ENCODE measurements around the gene RNASEH2B. TPM values are rescaled to one million over a fixed set of nuclear protein-coding genes. Genes with fewer than 3 reads are reported as not detected.

Gene RNASEH2B
- total and polyA plus RNA-seq, 2 experiments from 2014 or later: 39.0 to 64.8 TPM

GRCh38 chr13:50995854-50996253, 86.3 kb downstream of the RNASEH2B start:
- Histone ChIP-seq H3K4me1 (ENCODE audit: insufficient read depth) (peaks cover 2% of the 10 kb centered on the region), H3K9me2 (ENCODE audit: insufficient read depth) (0 out of 2 replicates have a peak, but pooled peaks cover 7% of the 10 kb centered on the region), H3K27me3 (ENCODE audit: insufficient read depth) (no peaks in the 10 kb centered on the region), H3K4me2 (no peak overlapping the region), H3K4me3 (no peak overlapping the region), H3K27ac (ENCODE audit: low read depth) (peak overlapping the region; percentile 63; the same call in 1 of the 2 replicates), H2AFZ (0 out of 2 replicates have a peak overlapping the region, but pooled peaks have one; percentile 2), H3K79me2 (replicated peaks; ENCODE audit: insufficient read depth) (no peaks in the 10 kb centered on the region), H4K20me1 (replicated peaks; ENCODE audit: insufficient read depth) (no peaks in the 10 kb centered on the region), H3K36me3 (ENCODE audit: insufficient read depth) (no peaks in the 10 kb centered on the region), H3F3A (replicated peaks; ENCODE audit: low read depth) (no peaks in the 10 kb centered on the region)
- H3K27ac Mint-ChIP-seq: no peak overlapping the region
- peaks cover 6% of the 10 kb centered on the region for H3K27me3 Mint-ChIP-seq (ENCODE audit: insufficient read depth, low read depth, poor library complexity)
- peaks cover 27% of the 10 kb centered on the region for H3K4me1 Mint-ChIP-seq
- no peak for ATAC-seq
- H3K36me3 Mint-ChIP-seq (ENCODE audit: low read depth): no peaks in the 10 kb centered on the region
- H3K4me3 Mint-ChIP-seq: no peak overlapping the region
- TF ChIP-seq CREB1 (CRISPR knock-in tag; IDR thresholded peaks at IDR 0.05; ENCODE audit: low read depth) (no peak), STAT1 (IDR thresholded peaks at IDR 0.05; ENCODE audit: unreplicated experiment) (no peak), ZNF331 (CRISPR knock-in tag; IDR thresholded peaks at IDR 0.05; ENCODE audit: low read depth) (no peak), ZNF114 (CRISPR knock-in tag; IDR thresholded peaks at IDR 0.05) (no peak), REST (IDR thresholded peaks at IDR 0.05; ENCODE audit: unreplicated experiment) (no peak), NANOG (IDR thresholded peaks at IDR 0.05; ENCODE audit: borderline replicate concordance) (no peak)
- DNase-seq (ENCODE audit: low spot score): no peak
- H3K9me3 Mint-ChIP-seq: no peaks in the 10 kb centered on the region

GRCh38 chr13:50998326-50998725, 88.7 kb downstream of the RNASEH2B start:
- no peak overlapping the region for H2AFZ ChIP-seq
- no peak overlapping the region for H3K4me3 ChIP-seq
- Mint-ChIP-seq H3K36me3 (ENCODE audit: low read depth) (no peaks in the 10 kb centered on the region), H3K4me3 (no peak overlapping the region), H3K27me3 (ENCODE audit: insufficient read depth, low read depth, poor library complexity) (peaks cover 6% of the 10 kb centered on the region), H3K4me1 (peaks cover 17% of the 10 kb centered on the region), H3K9me3 (no peaks in the 10 kb centered on the region), H3K27ac (no peak overlapping the region)
- H3F3A ChIP-seq (replicated peaks; ENCODE audit: low read depth): no peaks in the 10 kb centered on the region
- no peaks in the 10 kb centered on the region for H3K36me3 ChIP-seq (ENCODE audit: insufficient read depth)
- H3K4me2 ChIP-seq: no peak overlapping the region
- peaks cover 7% of the 10 kb centered on the region; the same call in 1 of the 2 replicates for H3K9me2 ChIP-seq (ENCODE audit: insufficient read depth)
- TF ChIP-seq ZNF331 (CRISPR knock-in tag; IDR thresholded peaks at IDR 0.05; ENCODE audit: low read depth) (no peak), CREB1 (CRISPR knock-in tag; IDR thresholded peaks at IDR 0.05; ENCODE audit: low read depth) (no peak), REST (IDR thresholded peaks at IDR 0.05; ENCODE audit: unreplicated experiment) (no peak), ETS1 (IDR thresholded peaks at IDR 0.05) (no peak), STAT1 (IDR thresholded peaks at IDR 0.05; ENCODE audit: unreplicated experiment) (no peak), EZH2 (IDR thresholded peaks at IDR 0.05; ENCODE audit: low read depth, unreplicated experiment) (no peak), CTCF (conservative IDR thresholded peaks at IDR 0.05; ENCODE audit: low read depth in 2 of 2) (no peak), EZH2phosphoT487 (IDR thresholded peaks at IDR 0.05; ENCODE audit: unreplicated experiment) (no peak), JUNB (IDR thresholded peaks at IDR 0.05; ENCODE audit: unreplicated experiment) (no peak)
- H3K27me3 ChIP-seq (ENCODE audit: insufficient read depth): no peaks in the 10 kb centered on the region
- ATAC-seq (no peak), DNase-seq (ENCODE audit: low spot score) (no peak)
- no peaks in the 10 kb centered on the region for H4K20me1 ChIP-seq (replicated peaks; ENCODE audit: insufficient read depth)
- H3K27ac ChIP-seq (ENCODE audit: low read depth): no peak overlapping the region
- no peaks in the 10 kb centered on the region; the same call in none of the 2 replicates for H3K4me1 ChIP-seq (ENCODE audit: insufficient read depth)
- no peaks in the 10 kb centered on the region for H3K79me2 ChIP-seq (replicated peaks; ENCODE audit: insufficient read depth)

Data from GM23338 (cell line).